DOHH2 (cell line): ENCODE measurements around the gene DENND1B.

Experiments
- EZH2phosphoT487 ChIP-seq: fragments of 200-600 bp; sonication (generic); IDR thresholded peaks from 2 replicates; pipeline ENCODE4 v1.6.1; 2017; ENCODE audit warnings: borderline replicate concordance, mild to moderate bottlenecking, antibody characterized with exemption, low read length, moderate library complexity, mixed read lengths
- TF ChIP-seq, protein P1 (sequence below): fragments of 200-600 bp; sonication (generic); IDR thresholded peaks from one replicate; pipeline ENCODE4 v1.5.1; 2014; ENCODE audit warnings: antibody characterized with exemption, mild to moderate bottlenecking, low read depth, low read length; ENCODE audit not compliant: poor library complexity, severe bottlenecking

DNA sequence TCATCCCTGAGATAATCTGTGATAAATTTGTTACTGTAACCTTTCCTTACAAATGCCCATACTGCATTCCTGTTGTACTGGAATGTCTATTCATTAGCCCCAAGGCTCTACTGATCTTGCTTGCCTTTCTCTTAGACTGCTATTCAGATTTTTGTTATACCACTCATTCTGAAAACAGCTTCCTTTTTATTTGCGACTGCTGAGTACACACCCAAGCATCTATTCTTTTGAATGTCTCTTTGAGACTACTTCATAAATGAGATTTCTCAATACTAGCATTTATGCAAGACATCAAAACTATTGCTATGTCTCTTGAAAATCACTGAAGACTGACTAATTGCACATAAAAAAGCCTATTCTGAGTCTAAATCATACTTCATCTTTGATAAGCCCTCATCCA is 38.6 kb downstream of the DENND1B start:
- TF ChIP-seq, protein P1, sequence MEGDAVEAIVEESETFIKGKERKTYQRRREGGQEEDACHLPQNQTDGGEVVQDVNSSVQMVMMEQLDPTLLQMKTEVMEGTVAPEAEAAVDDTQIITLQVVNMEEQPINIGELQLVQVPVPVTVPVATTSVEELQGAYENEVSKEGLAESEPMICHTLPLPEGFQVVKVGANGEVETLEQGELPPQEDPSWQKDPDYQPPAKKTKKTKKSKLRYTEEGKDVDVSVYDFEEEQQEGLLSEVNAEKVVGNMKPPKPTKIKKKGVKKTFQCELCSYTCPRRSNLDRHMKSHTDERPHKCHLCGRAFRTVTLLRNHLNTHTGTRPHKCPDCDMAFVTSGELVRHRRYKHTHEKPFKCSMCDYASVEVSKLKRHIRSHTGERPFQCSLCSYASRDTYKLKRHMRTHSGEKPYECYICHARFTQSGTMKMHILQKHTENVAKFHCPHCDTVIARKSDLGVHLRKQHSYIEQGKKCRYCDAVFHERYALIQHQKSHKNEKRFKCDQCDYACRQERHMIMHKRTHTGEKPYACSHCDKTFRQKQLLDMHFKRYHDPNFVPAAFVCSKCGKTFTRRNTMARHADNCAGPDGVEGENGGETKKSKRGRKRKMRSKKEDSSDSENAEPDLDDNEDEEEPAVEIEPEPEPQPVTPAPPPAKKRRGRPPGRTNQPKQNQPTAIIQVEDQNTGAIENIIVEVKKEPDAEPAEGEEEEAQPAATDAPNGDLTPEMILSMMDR, result no peak
- no peak for TF ChIP-seq EZH2phosphoT487
